ENCODE measurements around the gene DPF3.

Gene DPF3

GRCh38 chr14:72611506-72611905, 282.4 kb downstream of the DPF3 start:
- no peak overlapping the region for H3K4me3 ChIP-seq (ENCODE audit: low read length)
- no peak overlapping the region for H3K27ac ChIP-seq (ENCODE audit: low read depth, low read length)
- no peak overlapping the region for H3K9ac ChIP-seq (ENCODE audit: low read length)
- no peaks in the 10 kb centered on the region for H3K36me3 ChIP-seq (ENCODE audit: control insufficient read depth, insufficient read depth, low read length)
- no peaks in the 10 kb centered on the region for H3K27me3 ChIP-seq (ENCODE audit: control insufficient read depth, insufficient read depth, low read length)
- H3K4me1 ChIP-seq (ENCODE audit: control insufficient read depth, insufficient read depth, low read length): no peaks in the 10 kb centered on the region

DNA sequence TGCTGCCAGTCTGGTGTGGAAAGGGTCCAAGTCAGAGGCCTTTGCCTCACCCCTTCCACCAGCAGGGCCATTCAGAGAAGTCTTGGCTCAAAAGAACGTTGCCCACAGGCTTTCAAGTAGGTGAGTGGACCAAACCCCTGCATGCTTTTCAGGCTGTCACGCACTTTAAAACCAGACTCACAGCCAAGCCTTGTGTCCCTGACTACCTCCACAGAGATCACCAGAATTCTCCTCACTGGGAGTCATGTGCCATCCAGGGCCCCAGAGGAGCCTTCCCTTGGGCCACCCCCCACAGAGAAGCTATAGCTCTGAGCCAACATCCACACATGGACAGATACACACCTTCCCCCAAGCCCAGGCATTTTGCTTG, 283.1 kb downstream of the DPF3 start:
- H3K36me3 ChIP-seq (ENCODE audit: control insufficient read depth, insufficient read depth, low read length): no peaks in the 10 kb centered on the region
- H3K27ac ChIP-seq (ENCODE audit: low read depth, low read length): no peak overlapping the region
- no peak overlapping the region for H3K4me3 ChIP-seq (ENCODE audit: low read length)
- H3K27me3 ChIP-seq (ENCODE audit: control insufficient read depth, insufficient read depth, low read length): no peaks in the 10 kb centered on the region
- H3K4me1 ChIP-seq (ENCODE audit: control insufficient read depth, insufficient read depth, low read length): no peaks in the 10 kb centered on the region
- H3K9ac ChIP-seq (ENCODE audit: low read length): no peak overlapping the region

DNA sequence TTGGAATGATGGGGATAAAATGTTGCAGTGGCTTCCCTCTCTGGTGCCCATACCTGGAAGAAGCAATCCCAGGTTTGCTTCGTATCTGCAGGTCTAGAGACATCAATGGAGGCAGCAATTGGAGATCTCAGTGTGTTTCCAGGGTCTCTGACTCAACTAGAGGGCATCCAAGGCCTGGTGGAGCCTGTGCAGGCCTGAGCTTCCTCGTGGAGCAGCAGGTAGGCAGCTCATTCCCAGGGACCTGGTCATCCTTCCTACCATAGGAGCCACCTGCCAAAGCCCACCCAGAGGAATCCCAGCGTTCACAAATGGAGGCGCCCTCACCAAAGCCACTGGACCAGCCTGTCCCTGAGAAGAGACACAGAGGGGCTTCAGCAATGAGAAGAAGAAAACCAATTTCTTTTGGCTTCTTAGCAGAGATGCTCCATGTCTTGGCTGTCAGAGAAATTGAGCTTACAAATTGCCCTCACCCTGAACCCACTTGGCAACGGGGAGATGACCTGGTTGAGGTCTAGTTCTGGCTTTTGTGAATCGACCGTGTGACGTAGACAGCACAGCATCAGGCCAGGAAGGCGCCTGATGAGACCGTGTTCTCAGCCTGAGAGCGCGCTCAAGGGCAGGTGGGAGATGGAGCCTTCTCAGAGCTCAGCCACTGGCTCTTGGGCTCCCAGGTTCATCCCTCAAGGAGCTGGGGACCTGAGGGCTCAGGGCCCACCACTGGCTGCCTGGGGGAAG, 283.6 kb downstream of the DPF3 start:
- Histone ChIP-seq H3K27ac (ENCODE audit: low read depth, low read length) (no peak overlapping the region), H3K27me3 (ENCODE audit: control insufficient read depth, insufficient read depth, low read length) (no peaks in the 10 kb centered on the region), H3K4me3 (ENCODE audit: low read length) (no peak overlapping the region), H3K4me1 (ENCODE audit: control insufficient read depth, insufficient read depth, low read length) (no peaks in the 10 kb centered on the region), H3K9ac (ENCODE audit: low read length) (no peak overlapping the region), H3K36me3 (ENCODE audit: control insufficient read depth, insufficient read depth, low read length) (no peaks in the 10 kb centered on the region)

DNA sequence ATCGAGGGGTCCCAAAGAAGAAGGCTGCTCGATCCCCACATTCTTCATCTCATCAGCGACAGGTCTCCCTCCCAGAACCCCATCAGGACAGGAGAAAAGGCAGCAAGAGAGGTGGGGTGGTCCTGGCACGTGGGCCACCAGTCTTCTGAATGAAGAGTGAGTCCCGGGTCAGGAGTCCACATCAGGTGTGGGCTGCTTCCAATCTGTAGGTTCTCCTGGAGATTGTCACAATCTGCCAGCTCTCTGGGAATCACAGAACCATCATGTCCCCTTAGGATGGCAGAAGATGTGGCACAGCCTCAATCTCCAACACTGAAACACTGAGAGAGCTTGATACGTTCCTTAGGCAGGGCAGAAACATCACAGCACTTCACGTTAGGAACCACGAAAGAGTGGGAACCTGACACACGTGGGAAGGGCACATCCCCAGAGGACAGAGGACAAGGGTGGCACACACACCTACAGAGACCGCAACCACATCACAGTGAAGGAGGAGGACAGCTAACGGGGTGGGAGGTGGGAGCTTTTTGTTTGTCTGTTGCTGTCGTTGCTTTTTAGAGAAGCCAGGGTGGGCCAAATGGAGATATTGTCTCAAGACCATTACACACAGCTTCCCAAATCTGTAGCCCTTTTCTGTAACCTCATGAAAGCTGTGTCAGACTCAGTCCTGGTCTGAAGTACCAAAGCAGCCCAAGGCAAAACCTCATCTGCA, 284.5 kb downstream of the DPF3 start:
- no peak overlapping the region for H3K27ac ChIP-seq (ENCODE audit: low read depth, low read length)
- H3K4me3 ChIP-seq (ENCODE audit: low read length): no peak overlapping the region
- no peaks in the 10 kb centered on the region for H3K27me3 ChIP-seq (ENCODE audit: control insufficient read depth, insufficient read depth, low read length)
- no peaks in the 10 kb centered on the region for H3K36me3 ChIP-seq (ENCODE audit: control insufficient read depth, insufficient read depth, low read length)
- H3K4me1 ChIP-seq (ENCODE audit: control insufficient read depth, insufficient read depth, low read length): no peaks in the 10 kb centered on the region
- no peak overlapping the region for H3K9ac ChIP-seq (ENCODE audit: low read length)

DNA sequence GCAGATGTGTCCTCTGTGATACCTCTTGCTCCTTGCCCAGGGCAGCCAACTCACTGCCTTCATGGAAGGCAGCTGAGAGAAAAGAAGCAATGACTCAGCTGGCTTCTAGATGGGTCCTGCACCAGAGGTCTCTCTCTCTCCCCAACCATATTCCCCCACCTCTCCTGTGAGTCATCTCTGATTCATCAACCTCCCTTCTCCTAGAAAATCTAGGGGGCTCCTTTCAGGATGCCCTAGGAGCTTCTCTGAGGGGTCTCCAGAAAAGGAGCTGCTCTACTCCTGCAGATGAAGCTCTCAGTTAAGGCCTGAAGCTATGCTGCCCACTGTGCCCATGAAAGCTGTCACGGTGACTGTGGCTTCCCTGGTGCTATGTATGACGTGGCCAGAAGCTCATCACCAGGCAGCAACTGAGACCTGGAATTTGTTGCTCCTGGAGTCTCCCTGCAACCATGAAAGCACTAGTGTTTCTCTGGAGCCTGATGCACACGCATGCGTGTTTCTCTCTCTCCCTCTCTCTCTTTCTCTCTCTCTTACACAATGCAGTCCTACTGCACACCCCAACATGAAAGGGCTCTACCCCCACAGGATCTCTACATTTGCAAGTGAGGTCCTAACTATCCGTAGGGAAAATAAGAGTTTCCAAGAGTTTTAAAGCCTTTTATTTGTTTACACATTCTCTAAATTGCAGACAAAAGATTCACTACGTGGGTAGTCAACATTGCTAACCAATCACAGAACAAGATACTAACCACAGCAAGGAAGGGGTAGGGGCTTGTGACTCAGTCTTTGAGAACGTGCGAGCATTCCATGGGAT, 285.3 kb downstream of the DPF3 start:
- H3K27ac ChIP-seq (ENCODE audit: low read depth, low read length): no peak overlapping the region
- no peak overlapping the region for H3K4me3 ChIP-seq (ENCODE audit: low read length)
- no peaks in the 10 kb centered on the region for H3K27me3 ChIP-seq (ENCODE audit: control insufficient read depth, insufficient read depth, low read length)
- no peak overlapping the region for H3K9ac ChIP-seq (ENCODE audit: low read length)
- no peaks in the 10 kb centered on the region for H3K36me3 ChIP-seq (ENCODE audit: control insufficient read depth, insufficient read depth, low read length)
- H3K4me1 ChIP-seq (ENCODE audit: control insufficient read depth, insufficient read depth, low read length): no peaks in the 10 kb centered on the region

GRCh38 chr14:72607386-72608130, 286.3 kb downstream of the DPF3 start:
- no peaks in the 10 kb centered on the region for H3K4me1 ChIP-seq (ENCODE audit: control insufficient read depth, insufficient read depth, low read length)

GRCh38 chr14:72606879-72607278, 287.0 kb downstream of the DPF3 start:
- no peaks in the 10 kb centered on the region for H3K27me3 ChIP-seq (ENCODE audit: control insufficient read depth, insufficient read depth, low read length)
- H3K27ac ChIP-seq (ENCODE audit: low read depth, low read length): no peak overlapping the region
- H3K4me3 ChIP-seq (ENCODE audit: low read length): no peak overlapping the region
- no peaks in the 10 kb centered on the region for H3K4me1 ChIP-seq (ENCODE audit: control insufficient read depth, insufficient read depth, low read length)
- no peak overlapping the region for H3K9ac ChIP-seq (ENCODE audit: low read length)
- no peaks in the 10 kb centered on the region for H3K36me3 ChIP-seq (ENCODE audit: control insufficient read depth, insufficient read depth, low read length)

More at GRCh38 chr14:72607386-72608130, 286.3 kb downstream of the DPF3 start:
- Histone ChIP-seq H3K36me3 (ENCODE audit: control insufficient read depth, insufficient read depth, low read length) (no peaks in the 10 kb centered on the region), H3K9ac (ENCODE audit: low read length) (no peak overlapping the region), H3K27me3 (ENCODE audit: control insufficient read depth, insufficient read depth, low read length) (no peaks in the 10 kb centered on the region), H3K4me3 (ENCODE audit: low read length) (no peak overlapping the region), H3K27ac (ENCODE audit: low read depth, low read length) (no peak overlapping the region)

- Histone ChIP-seq H3K27me3 (ENCODE audit: control insufficient read depth, insufficient read depth, low read length) (no peaks in the 10 kb centered on the region), H3K36me3 (ENCODE audit: control insufficient read depth, insufficient read depth, low read length) (no peaks in the 10 kb centered on the region), H3K4me1 (ENCODE audit: control insufficient read depth, insufficient read depth, low read length) (no peaks in the 10 kb centered on the region), H3K27ac (ENCODE audit: low read depth, low read length) (no peak overlapping the region), H3K4me3 (ENCODE audit: low read length) (no peak overlapping the region), H3K9ac (ENCODE audit: low read length) (no peak overlapping the region)
Measured at GRCh38 chr14:72605921-72606220, 288.0 kb downstream of the DPF3 start.

- no peak overlapping the region for H3K4me3 ChIP-seq (ENCODE audit: low read length)
- H3K9ac ChIP-seq (ENCODE audit: low read length): no peak overlapping the region
- H3K27me3 ChIP-seq (ENCODE audit: control insufficient read depth, insufficient read depth, low read length): no peaks in the 10 kb centered on the region
- H3K4me1 ChIP-seq (ENCODE audit: control insufficient read depth, insufficient read depth, low read length): no peaks in the 10 kb centered on the region
- H3K27ac ChIP-seq (ENCODE audit: low read depth, low read length): no peak overlapping the region
- no peaks in the 10 kb centered on the region for H3K36me3 ChIP-seq (ENCODE audit: control insufficient read depth, insufficient read depth, low read length)
Measured at GRCh38 chr14:72605096-72605920, 288.6 kb downstream of the DPF3 start.

- Histone ChIP-seq H3K27ac (ENCODE audit: low read depth, low read length) (no peak overlapping the region), H3K4me1 (ENCODE audit: control insufficient read depth, insufficient read depth, low read length) (no peaks in the 10 kb centered on the region), H3K4me3 (ENCODE audit: low read length) (no peak overlapping the region), H3K27me3 (ENCODE audit: control insufficient read depth, insufficient read depth, low read length) (no peaks in the 10 kb centered on the region), H3K9ac (ENCODE audit: low read length) (no peak overlapping the region), H3K36me3 (ENCODE audit: control insufficient read depth, insufficient read depth, low read length) (no peaks in the 10 kb centered on the region)
Measured at GRCh38 chr14:72604133-72604532, 289.8 kb downstream of the DPF3 start.

- H3K36me3 ChIP-seq (ENCODE audit: control insufficient read depth, insufficient read depth, low read length): no peaks in the 10 kb centered on the region
- H3K27me3 ChIP-seq (ENCODE audit: control insufficient read depth, insufficient read depth, low read length): no peaks in the 10 kb centered on the region
- H3K4me1 ChIP-seq (ENCODE audit: control insufficient read depth, insufficient read depth, low read length): no peaks in the 10 kb centered on the region
- H3K4me3 ChIP-seq (ENCODE audit: low read length): no peak overlapping the region
- H3K9ac ChIP-seq (ENCODE audit: low read length): no peak overlapping the region
- H3K27ac ChIP-seq (ENCODE audit: low read depth, low read length): no peak overlapping the region
Measured at GRCh38 chr14:72603639-72604038, 290.3 kb downstream of the DPF3 start.
